Measurements from ENCODE around the gene TNFRSF14.
A peak's percentile ranks its signal among the peaks of the same experiment; 100 is the strongest.
"Not testable (repeated sequence)": the region's sequence is repeated elsewhere in the genome, so short reads cannot be mapped to it uniquely, and the experiment has no call there.

Gene TNFRSF14

DNA sequence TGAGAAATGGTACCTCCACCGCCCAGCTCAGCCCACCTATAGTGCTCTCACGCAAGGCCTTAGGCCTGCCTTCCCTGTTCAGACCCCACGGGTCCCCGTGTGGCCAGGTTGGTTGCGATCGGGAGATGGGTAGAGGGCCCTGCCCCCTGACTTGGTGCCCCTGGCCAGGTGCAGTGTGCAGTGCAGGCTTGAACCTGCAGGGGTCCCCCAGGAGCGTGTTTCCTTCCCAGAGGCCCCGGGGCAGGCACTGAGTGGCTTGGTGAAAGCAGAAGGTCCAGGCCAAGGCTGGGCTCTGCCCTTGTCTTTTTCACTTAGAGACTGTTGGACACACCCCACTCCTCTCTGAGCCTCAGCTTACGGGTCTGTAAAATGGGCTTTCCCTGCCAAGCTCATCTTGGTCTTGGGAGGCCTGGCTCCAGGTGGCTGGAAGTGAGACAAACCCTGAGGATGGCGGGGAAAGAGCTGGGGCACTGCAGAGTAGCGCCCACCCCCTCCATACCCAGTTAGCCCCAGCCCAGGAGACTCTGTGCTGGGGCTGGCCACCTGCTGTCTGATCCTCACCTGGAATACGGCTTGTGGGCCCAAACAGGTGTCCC lies 16.8 kb upstream of the TNFRSF14 start:
- DNase-seq: no peak

GRCh38 chr1:2540816-2541492 lies 15.2 kb upstream of the TNFRSF14 start:
- DNase-seq: peak; percentile 46

- no peak for DNase-seq
Observed at GRCh38 chr1:2541619-2542245, 14.4 kb upstream of the TNFRSF14 start.

- DNase-seq: no peak
Observed at GRCh38 chr1:2542246-2542915, 13.8 kb upstream of the TNFRSF14 start.

DNA sequence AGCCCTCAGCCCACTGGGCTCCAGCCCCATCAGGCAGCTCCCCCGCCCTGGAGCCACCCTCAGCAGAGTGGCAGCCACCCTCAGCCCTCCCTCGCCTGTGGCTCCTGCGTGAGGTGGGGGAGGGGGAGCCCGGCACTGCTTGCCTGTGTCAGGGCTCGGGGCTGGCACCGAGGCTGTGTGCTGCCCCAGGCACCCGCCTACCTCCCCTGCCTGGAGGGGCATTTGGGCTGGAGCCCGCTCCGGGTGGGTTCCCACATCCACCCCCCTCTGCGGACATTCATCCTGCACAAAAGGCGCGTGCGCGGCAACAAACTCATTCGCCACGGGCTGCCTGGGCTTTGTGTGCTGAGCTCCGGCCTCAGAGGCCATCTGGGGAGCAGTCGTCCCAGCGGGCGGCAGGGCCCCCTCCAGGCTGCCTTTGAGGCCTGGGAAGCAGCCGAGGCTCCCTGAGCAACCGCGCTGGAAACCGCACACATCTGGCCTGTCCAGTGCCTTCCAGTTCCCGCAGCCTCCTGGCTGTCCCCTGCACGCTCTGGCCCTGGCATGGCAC lies 12.6 kb upstream of the TNFRSF14 start:
- DNase-seq: peak; percentile 43

- no peak for DNase-seq
Observed at GRCh38 chr1:2544093-2544874, 11.9 kb upstream of the TNFRSF14 start.

DNA sequence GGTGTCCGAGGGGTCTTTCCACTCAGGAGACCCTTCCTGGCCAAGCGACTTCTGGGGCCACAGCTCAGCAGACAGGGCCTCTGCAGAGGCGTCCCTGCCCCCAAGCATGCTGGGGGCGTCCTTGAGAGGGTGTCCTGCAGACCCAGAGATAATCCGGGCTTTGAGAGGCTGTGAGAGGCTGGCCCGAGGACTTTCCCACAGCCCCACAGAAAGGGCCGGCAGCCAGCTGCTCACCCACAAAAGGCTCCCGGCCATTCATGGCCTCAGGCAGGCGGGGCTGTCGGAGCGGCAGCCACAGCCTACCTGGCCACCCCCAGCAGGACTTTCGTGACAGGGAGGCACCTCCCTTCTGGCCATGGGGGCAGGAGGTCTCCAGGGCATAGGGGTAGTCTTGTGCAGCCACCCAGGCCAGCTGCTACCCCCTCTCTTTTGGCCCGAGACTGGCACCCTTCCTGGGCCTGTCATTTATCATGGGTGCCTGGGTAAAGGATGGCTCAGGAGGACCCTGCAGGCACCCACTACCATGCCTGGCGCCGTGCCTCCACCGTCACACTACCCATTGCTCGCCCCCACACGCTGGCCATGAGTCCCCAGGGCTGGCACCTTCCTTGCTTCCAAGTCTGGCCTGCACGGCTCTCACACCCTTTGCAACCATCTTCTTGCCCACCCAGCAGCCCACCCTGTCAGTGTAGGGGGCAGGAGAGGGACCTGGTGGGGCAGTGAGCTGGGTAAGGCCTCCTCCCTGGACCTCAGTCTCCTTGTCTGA lies 11.1 kb upstream of the TNFRSF14 start:
- DNase-seq: no peak

DNA sequence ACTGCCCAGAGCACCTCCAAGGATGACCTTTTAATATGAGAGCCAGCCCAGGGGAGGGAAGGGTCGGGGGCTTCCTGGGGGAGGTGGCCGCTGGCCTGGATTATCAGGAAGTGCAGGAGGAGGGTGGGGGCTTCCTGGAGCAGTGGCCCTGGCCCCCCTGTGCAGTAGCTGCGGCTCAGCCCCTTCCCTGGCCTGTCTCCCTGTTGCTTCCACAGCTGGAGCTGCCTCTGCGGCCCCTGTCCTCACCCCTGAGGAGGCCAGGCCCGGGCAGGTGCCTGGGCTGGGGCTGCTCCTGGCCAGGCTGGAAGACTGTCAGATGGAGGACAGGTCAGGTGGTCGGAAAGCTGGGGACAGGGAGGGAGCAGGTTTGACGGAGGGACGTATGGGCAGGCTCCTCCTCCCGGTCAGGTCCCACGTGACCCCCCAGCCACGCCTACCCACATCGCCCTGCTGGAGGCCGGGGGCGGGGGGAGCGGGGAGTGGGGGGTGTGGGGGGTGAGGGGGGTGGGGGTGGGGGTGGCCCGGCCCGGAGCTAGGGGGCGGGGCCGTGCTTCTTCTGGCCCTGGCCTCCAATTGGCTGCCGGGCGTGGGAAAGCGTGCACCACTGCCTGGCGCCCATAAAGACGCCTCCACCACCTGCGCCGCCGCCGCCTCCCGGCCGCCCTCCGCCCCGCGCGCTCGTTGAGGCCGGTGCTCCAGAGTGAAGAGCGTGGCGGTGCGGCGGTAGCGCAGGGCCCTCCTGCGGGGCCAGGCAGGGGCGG lies 10.2 kb upstream of the TNFRSF14 start:
- DNase-seq: peak; percentile 89

DNA sequence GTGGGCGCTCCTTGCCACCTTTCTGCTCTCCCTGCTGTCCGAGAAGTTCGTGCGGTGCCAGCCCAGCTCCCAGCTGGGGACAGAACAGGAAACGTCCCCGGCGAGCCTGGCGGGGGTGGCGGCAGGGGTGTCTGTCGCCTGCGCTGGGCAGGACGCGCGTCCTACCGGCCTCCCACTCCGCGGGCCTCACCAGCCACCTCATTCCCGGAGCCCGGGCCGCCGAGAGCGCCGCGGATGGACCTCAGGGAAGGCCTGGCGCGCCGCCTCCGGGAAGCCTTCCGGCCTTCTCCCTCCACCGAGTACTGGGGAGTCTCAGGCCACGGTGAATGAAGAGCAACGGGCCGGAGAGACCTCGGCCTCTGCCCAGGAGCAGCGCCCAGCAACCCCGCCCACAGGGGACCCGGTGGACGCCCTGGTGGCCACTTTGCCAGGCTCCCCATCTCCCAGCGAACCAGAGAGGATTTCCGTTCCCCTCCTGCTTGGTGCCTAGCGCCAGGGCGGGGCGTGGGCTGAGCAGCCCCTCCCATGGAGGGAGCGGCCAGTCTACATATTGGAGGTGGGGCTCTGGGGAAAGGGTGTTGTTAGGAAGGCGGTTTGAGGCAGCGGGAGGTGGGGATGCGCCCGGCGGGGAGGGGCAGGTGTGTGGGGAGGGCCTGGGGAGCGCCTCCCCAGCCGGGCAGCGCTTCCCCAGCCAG lies 9.5 kb upstream of the TNFRSF14 start:
- peak; percentile 72 for DNase-seq

GRCh38 chr1:2547210-2548067 lies 8.7 kb upstream of the TNFRSF14 start:
- DNase-seq: no peak

- no peak for DNase-seq
Observed at GRCh38 chr1:2548068-2548589, 8.0 kb upstream of the TNFRSF14 start.

- not testable (repeated sequence) for DNase-seq
Observed at GRCh38 chr1:2549367-2550029, 6.7 kb upstream of the TNFRSF14 start.

GRCh38 chr1:2550309-2550861 lies 5.8 kb upstream of the TNFRSF14 start:
- DNase-seq: not testable (repeated sequence)

GRCh38 chr1:2551544-2551943 lies 4.6 kb upstream of the TNFRSF14 start:
- DNase-seq: not testable (repeated sequence)

GRCh38 chr1:2552189-2552588 lies 4.0 kb upstream of the TNFRSF14 start:
- DNase-seq: no peak

GRCh38 chr1:2553076-2553475 lies 3.1 kb upstream of the TNFRSF14 start:
- not testable (repeated sequence) for DNase-seq

GRCh38 chr1:2553871-2554620 lies 2.1 kb upstream of the TNFRSF14 start:
- no peak for DNase-seq

All from NCI-H1694 treated with DMSO at 0.1 percent for 48 hours (cell line).